Endothelial cell of umbilical vein (primary cell): Measurements from ENCODE around the gene LTBP1. TPM values are rescaled to one million over a fixed set of nuclear protein-coding genes. Genes with fewer than 3 reads are reported as not detected.

Experiments used
- BruUV-seq: library from RNA; stranded (reverse); fragments of 400-500 nt; replicated peaks from 2 replicates; lab custom pipeline; 2021; lab: Mats Ljungman, UMichigan
- CTCF ChIA-PET: fragments of 300-600, 350-600 bp; sonication (Branson Sonifier 250); formaldehyde crosslinking; loops from one replicate; lab custom pipeline; 2021; ENCODE audit warnings: antibody characterized with exemption, inconsistent platforms; lab: Charles Lee
- POLR2A ChIA-PET: fragments of 300-600, 350-600 bp; sonication (Branson Sonifier 250); formaldehyde crosslinking; loops from one replicate; lab custom pipeline; 2021; ENCODE audit warnings: antibody characterized with exemption, inconsistent platforms; lab: Charles Lee
- DNase-seq: peaks from one replicate; pipeline ENCODE4 v3.0.0-alpha.2; 2011; ENCODE audit warnings: low read depth, low spot score
- FAIRE-seq: peaks from 2 replicates; lab custom pipeline; 2011; peaks lifted over from hg19 to GRCh38; lab: Jason Lieb, UNC
- H2AFZ ChIP-seq: 2 replicates; pipeline ENCODE4 v1.6.0; 2012; ENCODE audit warnings: low read depth, low read length, control low read depth, inconsistent platforms
- H3K27ac ChIP-seq: 2 replicates; pipeline ENCODE4 v1.5.1; 2011; ENCODE audit warnings: low read depth, mild to moderate bottlenecking, control low read depth, low read length, moderate library complexity; ENCODE audit not compliant: insufficient read depth
- H3K27me3 ChIP-seq, 2 experiments: 2 replicates each; pipeline versions ENCODE4 v1.6.0 to v1.6.1; 2011; ENCODE audit warnings: low read length in 2 of 2, mixed read lengths in 1 of 2; ENCODE audit not compliant: control insufficient read depth in 2 of 2, insufficient read depth in 2 of 2
- H3K36me3 ChIP-seq, 2 experiments: 2 replicates in 1 of 2; 3 replicates in 1 of 2; pipeline ENCODE4 v1.5.1; 2011; ENCODE audit warnings: low read length in 2 of 2, mild to moderate bottlenecking in 1 of 2, moderate library complexity in 1 of 2; ENCODE audit not compliant: control insufficient read depth in 2 of 2, insufficient read depth in 2 of 2; ENCODE audit errors: extremely low read depth in 1 of 2
- H3K4me1 ChIP-seq: 3 replicates; pipeline ENCODE4 v1.5.1; 2011; ENCODE audit warnings: mild to moderate bottlenecking, low read length; ENCODE audit not compliant: control insufficient read depth, insufficient read depth; ENCODE audit errors: extremely low read depth
- H3K4me2 ChIP-seq: 2 replicates; pipeline ENCODE4 v1.6.1; 2011; ENCODE audit warnings: low read length, control low read depth, mixed read lengths; ENCODE audit not compliant: insufficient read depth
- H3K4me3 ChIP-seq, 3 experiments: fragments of 200-600 bp in 1 of 3; sonication (generic), shearing (Covaris generic) in 1 of 3; replicated peaks in 1 of 3; 2 replicates each; pipeline ENCODE4 v1.5.1; 2011 to 2016; ENCODE audit warnings: control low read depth in 3 of 3, low read length in 3 of 3, mild to moderate bottlenecking in 2 of 3, inconsistent platforms in 1 of 3, low read depth in 1 of 3, moderate library complexity in 1 of 3; ENCODE audit not compliant: insufficient read depth in 1 of 3
- H3K79me2 ChIP-seq: 2 replicates; pipeline ENCODE4 v1.6.0; 2012; ENCODE audit warnings: low read length, inconsistent platforms; ENCODE audit not compliant: control insufficient read depth, insufficient read depth
- H3K9ac ChIP-seq: replicated peaks from 2 replicates; pipeline ENCODE3; 2011; ENCODE audit warnings: low read length, control low read depth; ENCODE audit not compliant: insufficient read depth; ENCODE audit errors: extremely low read depth
- H3K9me1 ChIP-seq: replicated peaks from 3 replicates; pipeline ENCODE4 v1.6.0; 2011; ENCODE audit warnings: mild to moderate bottlenecking, low read length; ENCODE audit not compliant: control insufficient read depth, insufficient read depth; ENCODE audit errors: extremely low read depth
- H3K9me3 ChIP-seq: replicated peaks from 2 replicates; pipeline ENCODE4 v1.5.1; 2012; ENCODE audit warnings: low read length, inconsistent platforms; ENCODE audit not compliant: control insufficient read depth, insufficient read depth
- H4K20me1 ChIP-seq: replicated peaks from 2 replicates; pipeline ENCODE3; 2011; ENCODE audit warnings: mild to moderate bottlenecking, low read length; ENCODE audit not compliant: control insufficient read depth, insufficient read depth; ENCODE audit errors: extremely low read depth
- CTCF ChIP-seq, 2 donors: IDR thresholded peaks; 1 replicate in 1 of 2; 2 replicates in 1 of 2; pipeline ENCODE4 v1.5.1; 2011; ENCODE audit warnings: low read length in 2 of 2, mild to moderate bottlenecking in 2 of 2, moderate library complexity in 2 of 2, control low read depth in 1 of 2, inconsistent platforms in 1 of 2, low read depth in 1 of 2; ENCODE audit not compliant: insufficient read depth in 1 of 2; ENCODE audit errors: extremely low read depth in 1 of 2
- EZH2 ChIP-seq: IDR thresholded peaks from 2 replicates; pipeline ENCODE4 v1.6.1; 2012; ENCODE audit warnings: borderline replicate concordance, low read depth, mild to moderate bottlenecking, moderate library complexity, low read length, inconsistent platforms; ENCODE audit not compliant: severe bottlenecking
- FOS ChIP-seq: IDR thresholded peaks from 2 replicates; pipeline ENCODE4 v1.6.1; 2011; ENCODE audit warnings: mild to moderate bottlenecking, low read length, moderate library complexity, borderline replicate concordance; ENCODE audit not compliant: insufficient read depth
- GATA2 ChIP-seq: IDR thresholded peaks from 2 replicates; pipeline ENCODE4 v1.7.0; 2011; ENCODE audit warnings: low read depth, mild to moderate bottlenecking, moderate library complexity, mixed read lengths, low read length; ENCODE audit not compliant: insufficient read length, insufficient read depth
- JUN ChIP-seq: IDR thresholded peaks from 2 replicates; pipeline ENCODE4 v1.6.1; 2011; ENCODE audit warnings: borderline replicate concordance, low read depth; ENCODE audit not compliant: insufficient read length, insufficient read depth
- MYC ChIP-seq: IDR thresholded peaks from one replicate; pipeline ENCODE4 v1.6.1; 2011; ENCODE audit warnings: mild to moderate bottlenecking, low read depth, low read length
- POLR2A ChIP-seq: IDR thresholded peaks from 2 replicates; pipeline ENCODE4 v1.6.1; 2012; ENCODE audit warnings: low read depth, mild to moderate bottlenecking, control low read depth, low read length
- POLR2AphosphoS5 ChIP-seq: IDR thresholded peaks from 2 replicates; pipeline ENCODE4 v1.6.1; 2012; ENCODE audit warnings: low read depth, mild to moderate bottlenecking, control low read depth, low read length, moderate library complexity; ENCODE audit not compliant: insufficient read depth
- dilution Hi-C: fragments of 300-500 bp; cut with MboI; formaldehyde crosslinking; loops from one replicate; pipeline ENCODE4 v1.15.0; 2019; ENCODE audit warnings: low sequenced_read_pairs; ENCODE audit not compliant: extremely low pct_ligation_motif_present
- intact Hi-C: fragments of 100-400 bp; cut with micrococcal nuclease; formaldehyde crosslinking; loops from one replicate; pipeline ENCODE4 v1.10.0; 2022
- polyA plus RNA-seq, 4 experiments: library from polyadenylated mRNA; depleted of rRNA in 3 of 4; stranded (reverse) in 3 of 4; unstranded in 1 of 4; fragments of >200 nt; gene quantifications; 2 replicates each; pipeline versions ENCODE4 v1.2.1 to v1.2.3, GENCODE V29; 2011 to 2012; ENCODE audit warnings: missing spikeins in 1 of 4
- total RNA-seq: library from RNA; stranded (reverse); gene quantifications from 2 replicates; pipeline ENCODE4 v1.2.3, GENCODE V29; 2021
- TF ChIP-seq, protein P1 (sequence below): IDR thresholded peaks from 2 replicates; pipeline ENCODE4 v1.6.1; 2011; ENCODE audit not compliant: insufficient read depth, insufficient read length

The LTBP1 gene
- total and polyA plus RNA-seq, 2 donors (not counting 3 experiments of a cell fraction or from before 2014, with no cell fraction given), result 57.4 to 68.2 TPM

DNA sequence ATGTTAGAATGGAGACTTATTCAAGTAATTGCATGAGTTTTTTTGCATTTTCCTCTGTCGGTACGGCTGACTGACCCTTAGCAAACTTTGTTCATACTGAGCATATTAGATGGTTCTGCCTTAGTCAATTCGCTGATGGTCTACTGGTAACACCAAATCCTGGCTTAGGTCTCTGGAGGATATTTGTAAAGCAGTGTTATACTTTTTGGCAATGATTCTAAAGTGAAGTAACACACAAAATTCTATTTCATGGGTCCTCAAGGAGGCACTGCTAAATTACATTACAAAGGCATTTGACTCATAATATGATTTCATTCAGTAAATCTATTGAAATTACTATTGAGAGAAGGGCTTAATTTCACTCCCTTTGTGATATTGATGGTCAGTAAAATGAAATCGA is 282.9 kb downstream of the LTBP1 start:
- no peak for DNase-seq
- H3K27me3 ChIP-seq, result no peaks in the 10 kb centered on the region
- FAIRE-seq, result no peak
- H3K79me2 ChIP-seq, result no peaks in the 10 kb centered on the region
- no peaks in the 10 kb centered on the region for H3K9me3 ChIP-seq
- no peak overlapping the region for H2AFZ ChIP-seq
- ChIA-PET CTCF (interaction anchor here (1.0 kb wide), 1 partner anchor 150 kb away, joined by 3 read pairs; no protein-coding TSS in a partner anchor), POLR2A (no interaction called here)
- no peaks in the 10 kb centered on the region for H3K4me1 ChIP-seq
- TF ChIP-seq JUN (no peak), EZH2 (no peak), MYC (no peak), CTCF (IDR thresholded peaks at IDR 0.05; ENCODE audit: extremely low read depth in 1 of 2, insufficient read depth in 1 of 2, low read depth in 1 of 2, low read length in 2 of 2) (no peak), POLR2AphosphoS5 (no peak), GATA2 (no peak), FOS (no peak), POLR2A (no peak)
- TF ChIP-seq, protein P1, sequence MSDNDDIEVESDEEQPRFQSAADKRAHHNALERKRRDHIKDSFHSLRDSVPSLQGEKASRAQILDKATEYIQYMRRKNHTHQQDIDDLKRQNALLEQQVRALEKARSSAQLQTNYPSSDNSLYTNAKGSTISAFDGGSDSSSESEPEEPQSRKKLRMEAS, result no peak
- BruUV-seq, result no TSS peak
- dilution Hi-C loops, result no loop called here
- intact Hi-C loops, result no loop called here
- no peak overlapping the region for H3K4me3 ChIP-seq
- no peaks in the 10 kb centered on the region for H3K36me3 ChIP-seq
- no peak overlapping the region for H3K4me2 ChIP-seq
- H3K9ac ChIP-seq, result no peak overlapping the region
- H3K9me1 ChIP-seq, result no peaks in the 10 kb centered on the region
- no peaks in the 10 kb centered on the region for H4K20me1 ChIP-seq
- H3K27ac ChIP-seq, result no peak overlapping the region
